A549 (cell line): ENCODE results near the gene TMEM121. TPM values are rescaled to one million over a fixed set of nuclear protein-coding genes. Genes with fewer than 3 reads are reported as not detected.

Experiments used
- ATAC-seq, 2 experiments: fragments of 200-7000 bp in 1 of 2; fragments of >200 bp in 1 of 2; cut with Nextera tagmentation in 1 of 2; cut with Tn5 transposase in 1 of 2; 3 replicates each; pipeline versions ENCODE4 v1.8.0 to v1.9.1; 2018 to 2020; ENCODE audit warnings: mild to moderate bottlenecking in 1 of 2, moderate library complexity in 1 of 2
- CTCF ChIA-PET: fragments of 300-600 bp; sonication (Branson Sonifier 250); formaldehyde crosslinking; extraction: SDS; loops from one replicate; lab custom pipeline; 2021; ENCODE audit warnings: antibody characterized with exemption, inconsistent platforms; lab: Yijun Ruan, JAX
- POLR2A ChIA-PET: fragments of 350-600 bp; formaldehyde crosslinking; extraction: SDS; loops from one replicate; lab custom pipeline; 2021; ENCODE audit warnings: antibody characterized with exemption, inconsistent platforms; lab: Yijun Ruan, JAX
- DNase-seq, 2 experiments: peaks; one replicate each; pipeline versions ENCODE4 v3.0.0 to v3.0.0-alpha.2; 2011 to 2016; ENCODE audit warnings: low read depth in 1 of 2, low spot score in 1 of 2
- FAIRE-seq: peaks from 2 replicates; lab custom pipeline; 2011; peaks lifted over from hg19 to GRCh38; lab: Jason Lieb, UNC
- H3K27ac ChIP-seq, 2 experiments: fragments of >200 bp; sonication (Bioruptor Twin); formaldehyde crosslinking; 3 replicates each; pipeline ENCODE4 v1.5.1; 2016 to 2017
- H3K4me1 ChIP-seq: fragments of >200 bp; sonication (Bioruptor Twin); formaldehyde crosslinking; 3 replicates; pipeline ENCODE4 v1.6.1; 2016
- H3K4me2 ChIP-seq: fragments of >200 bp; sonication (Bioruptor Twin); formaldehyde crosslinking; 3 replicates; pipeline ENCODE4 v1.6.1; 2016
- H3K4me3 ChIP-seq: fragments of >200 bp; sonication (Bioruptor Twin); formaldehyde crosslinking; 3 replicates; pipeline ENCODE4 v1.5.1; 2016
- H3K9me3 ChIP-seq: fragments of >200 bp; sonication (Bioruptor Twin); formaldehyde crosslinking; 3 replicates; pipeline ENCODE4 v1.6.1; 2016
- CTCF ChIP-seq: fragments of >200 bp; sonication (Bioruptor Twin); formaldehyde crosslinking; IDR thresholded peaks from 3 replicates; pipeline ENCODE4 v1.5.1; 2016
- ELK1 ChIP-seq: fragments of 150-350 bp; IDR thresholded peaks from 2 replicates; pipeline ENCODE4 v1.6.1; 2014; ENCODE audit warnings: low read depth, mild to moderate bottlenecking, low read length
- HES2 ChIP-seq: fragments of >200 bp; sonication (Bioruptor Twin); formaldehyde crosslinking; IDR thresholded peaks from 2 replicates; pipeline ENCODE4 v1.6.1; 2016
- MYC ChIP-seq: IDR thresholded peaks from 2 replicates; pipeline ENCODE4 v1.6.1; 2012; ENCODE audit warnings: mild to moderate bottlenecking, inconsistent platforms, low read length, improper control_type of control experiment, borderline replicate concordance
- NR3C1 ChIP-seq: fragments of >200 bp; sonication (Bioruptor Twin); formaldehyde crosslinking; IDR thresholded peaks from 3 replicates; pipeline ENCODE4 v1.6.1; 2017
- PHF8 ChIP-seq: fragments of 200-600 bp; sonication (generic); IDR thresholded peaks from 2 replicates; pipeline ENCODE4 v1.6.1; 2016; ENCODE audit warnings: low read depth, mild to moderate bottlenecking, antibody characterized with exemption, moderate library complexity, borderline replicate concordance
- POLR2A ChIP-seq: IDR thresholded peaks from 2 replicates; pipeline ENCODE4 v1.6.1; 2012; ENCODE audit warnings: mild to moderate bottlenecking, low read length
- RAD21 ChIP-seq, 2 experiments: fragments of >200 bp in 1 of 2; sonication (Bioruptor Twin) in 1 of 2; formaldehyde crosslinking in 1 of 2; IDR thresholded peaks in 1 of 2; conservative IDR thresholded peaks in 1 of 2; 2 replicates in 1 of 2; 3 replicates in 1 of 2; pipeline ENCODE4 v1.6.1; 2012 to 2018; ENCODE audit warnings: inconsistent platforms in 1 of 2
- RARB ChIP-seq: fragments of 250-450 bp; sonication (Bioruptor Pico); IDR thresholded peaks from 2 replicates; pipeline ENCODE4 v1.8.0; 2021; ENCODE audit warnings: mild to moderate bottlenecking, moderate library complexity
- REST ChIP-seq: fragments of 200-600 bp; sonication (generic); IDR thresholded peaks from 2 replicates; pipeline ENCODE4 v1.6.1; 2016; ENCODE audit warnings: antibody characterized with exemption, mild to moderate bottlenecking, moderate library complexity
- SMC3 ChIP-seq: fragments of >200 bp; sonication (Bioruptor Twin); formaldehyde crosslinking; IDR thresholded peaks from 3 replicates; pipeline ENCODE4 v1.6.1; 2018; ENCODE audit warnings: inconsistent platforms
- TFCP2L1 ChIP-seq: fragments of 250-450 bp; sonication (Bioruptor Pico); IDR thresholded peaks from 2 replicates; pipeline ENCODE4 v1.5.0; 2021; ENCODE audit warnings: mild to moderate bottlenecking
- ZFP36 ChIP-seq: fragments of 450-650 bp; IDR thresholded peaks from 2 replicates; pipeline ENCODE4 v1.6.1; 2014; ENCODE audit warnings: borderline replicate concordance; ENCODE audit not compliant: partially characterized antibody
- WGBS: methylation state at CpG from one replicate; pipeline ENCODE4 v1.1.6; 2017; ENCODE audit errors: missing lambda C conversion rate; 5-methylcytosine and 5-hydroxymethylcytosine counted together
- polyA plus RNA-seq, 4 experiments: library from polyadenylated mRNA; depleted of rRNA in 3 of 4; stranded (reverse); fragments of >200 nt; fragmentation: RNase III in 1 of 4; extraction: RNeasy Plus Mini Kit Qiagen cat#74134 plus additional on column Dnase treatment in 1 of 4; gene quantifications; 2 replicates in 3 of 4; 3 replicates in 1 of 4; pipeline ENCODE4 v1.2.3, GENCODE V29; 2011 to 2017

The TMEM121 gene
- polyA plus RNA-seq, 2 of the 4 experiments (the other 2 are of a cell fraction), result 2.3 to 5.7 TPM

GRCh38 chr14:105536691-105537579, 10.6 kb downstream of the TMEM121 start:
- TF ChIP-seq ELK1 (no peak), POLR2A (no peak), REST (no peak), ZFP36 (no peak), RARB (CRISPR knock-in tag) (no peak), HES2 (no peak), TFCP2L1 (CRISPR knock-in tag) (no peak), NR3C1 (no peak)
- no peak overlapping the region for H3K27ac ChIP-seq
- 43% methylated on average over 33 of the region's 34 CpGs for WGBS
- H3K4me1 ChIP-seq, result no peaks in the 10 kb centered on the region
- no peak overlapping the region for H3K4me3 ChIP-seq
- ATAC-seq (no peak), DNase-seq (no peak), FAIRE-seq (no peak)
- H3K4me2 ChIP-seq, result no peak overlapping the region
- no peaks in the 10 kb centered on the region for H3K9me3 ChIP-seq
- POLR2A ChIA-PET, result no interaction called here
- CTCF ChIA-PET, result interaction anchor here (0.7 to 2.8 kb wide), 14 partner anchors 8 to 836 kb away, joined by 3 to 18 read pairs (median 5); partner anchors contain the start of gene CRIP1

GRCh38 chr14:105537580-105538474, 11.4 kb downstream of the TMEM121 start:
- H3K4me1 ChIP-seq, result no peaks in the 10 kb centered on the region
- ATAC-seq, result peak; percentile 75 to 92
- no peak for FAIRE-seq
- no peak overlapping the region for H3K4me3 ChIP-seq
- CTCF ChIA-PET, result interaction anchor here (0.7 to 2.8 kb wide), 16 partner anchors 9 to 835 kb away, joined by 3 to 18 read pairs (median 4); partner anchors contain the start of gene TMEM121
- POLR2A ChIA-PET, result no interaction called here
- H3K4me2 ChIP-seq, result peak overlapping the region; percentile 88
- H3K9me3 ChIP-seq, result 0 out of 3 replicates have a peak, but pooled peaks cover 5% of the 10 kb centered on the region
- 0 out of 6 replicates have a peak overlapping the region, but pooled peaks of 1 of the 2 experiments have one; percentile 36 for H3K27ac ChIP-seq
- no peak for TF ChIP-seq PHF8
- peak; percentile 60; the same call in 2 of the 3 replicates for TF ChIP-seq SMC3
- no peak for TF ChIP-seq MYC
- peak; percentile 55 to 63 for TF ChIP-seq RAD21 (conservative IDR thresholded peaks at IDR 0.05 in 1 of 2, IDR thresholded peaks at IDR 0.05 in 1 of 2)
- TF ChIP-seq CTCF, result peak; percentile 81
- WGBS, result 13% methylated on average over 18 of the region's 30 CpGs
- DNase-seq, result peak in 1 of 2 experiments; percentile 77
